Measurements from ENCODE around the gene ZNF189. TPM values are rescaled to one million over a fixed set of nuclear protein-coding genes. Genes with fewer than 3 reads are reported as not detected.

The ZNF189 gene
- total and polyA plus RNA-seq, 12 donors, result 17.8 to 86.8 (median 35.1) TPM

DNA sequence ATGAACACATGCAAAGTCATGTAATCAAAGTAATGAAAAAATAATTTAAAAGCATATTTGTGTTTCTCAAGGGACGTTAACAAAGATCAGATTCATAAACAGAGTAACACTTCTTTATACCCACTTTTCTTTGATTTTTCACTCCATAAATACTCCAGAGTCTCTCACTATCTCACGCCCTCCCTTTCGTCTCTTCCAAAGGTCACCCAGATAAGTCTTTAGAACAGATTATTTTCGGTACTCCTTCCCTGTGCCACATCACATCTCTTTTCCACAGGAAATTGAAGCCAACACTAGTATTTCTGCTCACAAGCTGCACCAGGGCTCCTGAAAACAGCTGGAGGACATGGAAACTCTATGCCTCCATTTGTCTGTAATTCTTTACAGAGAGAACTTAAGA, 52.3 kb downstream of the ZNF189 start:
- Histone ChIP-seq H3K4me1 (replicated peaks in 1 of 2) (peaks cover 0 to 16% of the 10 kb centered on the region in 2 donors), H3K27me3 (no peaks in the 10 kb centered on the region), H3K4me3 (no peak overlapping the region), H3K27ac (peak overlapping the region in 1 of 5 donors; percentile 19), H3K36me3 (replicated peaks in 1 of 2) (no peaks in the 10 kb centered on the region), H3K9me3 (replicated peaks in 1 of 3) (no peaks in the 10 kb centered on the region)
- intact Hi-C loops (cut with DNase I), result no loop called here
- 24 to 37% (median 33%) methylated on average over 4 of the region's 4 CpGs for WGBS, 4 donors
- TF ChIP-seq POLR2A (IDR thresholded peaks at IDR 0.05), result no peak
- TF ChIP-seq, protein P1, sequence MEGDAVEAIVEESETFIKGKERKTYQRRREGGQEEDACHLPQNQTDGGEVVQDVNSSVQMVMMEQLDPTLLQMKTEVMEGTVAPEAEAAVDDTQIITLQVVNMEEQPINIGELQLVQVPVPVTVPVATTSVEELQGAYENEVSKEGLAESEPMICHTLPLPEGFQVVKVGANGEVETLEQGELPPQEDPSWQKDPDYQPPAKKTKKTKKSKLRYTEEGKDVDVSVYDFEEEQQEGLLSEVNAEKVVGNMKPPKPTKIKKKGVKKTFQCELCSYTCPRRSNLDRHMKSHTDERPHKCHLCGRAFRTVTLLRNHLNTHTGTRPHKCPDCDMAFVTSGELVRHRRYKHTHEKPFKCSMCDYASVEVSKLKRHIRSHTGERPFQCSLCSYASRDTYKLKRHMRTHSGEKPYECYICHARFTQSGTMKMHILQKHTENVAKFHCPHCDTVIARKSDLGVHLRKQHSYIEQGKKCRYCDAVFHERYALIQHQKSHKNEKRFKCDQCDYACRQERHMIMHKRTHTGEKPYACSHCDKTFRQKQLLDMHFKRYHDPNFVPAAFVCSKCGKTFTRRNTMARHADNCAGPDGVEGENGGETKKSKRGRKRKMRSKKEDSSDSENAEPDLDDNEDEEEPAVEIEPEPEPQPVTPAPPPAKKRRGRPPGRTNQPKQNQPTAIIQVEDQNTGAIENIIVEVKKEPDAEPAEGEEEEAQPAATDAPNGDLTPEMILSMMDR (IDR thresholded peaks at IDR 0.05), result no peak
- DNase-seq, result no peak

DNA sequence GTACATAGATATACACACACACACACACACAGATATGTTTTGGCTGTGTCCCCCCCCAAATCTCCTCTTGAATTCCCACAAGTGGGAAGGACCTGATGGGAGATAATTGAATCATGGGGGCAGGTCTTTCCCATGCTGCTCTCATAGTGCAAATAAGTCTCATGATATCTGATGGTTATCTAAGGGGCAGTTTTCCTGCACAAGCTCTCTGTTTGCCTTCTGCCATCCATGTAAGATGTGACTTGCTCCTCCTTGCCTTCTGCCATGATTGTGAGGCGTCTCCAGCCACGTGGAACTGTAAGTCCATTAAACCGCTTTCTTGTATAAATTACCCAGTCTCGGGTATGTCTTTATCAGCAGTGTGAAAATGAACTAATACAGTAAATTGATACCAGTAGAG, 52.8 kb downstream of the ZNF189 start:
- Histone ChIP-seq H3K27ac (no peak overlapping the region), H3K4me1 (replicated peaks in 1 of 2) (peaks cover 0 to 15% of the 10 kb centered on the region in 2 donors), H3K27me3 (no peaks in the 10 kb centered on the region), H3K9me3 (replicated peaks in 1 of 3) (no peaks in the 10 kb centered on the region), H3K4me3 (no peak overlapping the region), H3K36me3 (replicated peaks in 1 of 2) (no peaks in the 10 kb centered on the region)
- DNase-seq, result no peak
- WGBS, 4 donors, result 93 to 96% (median 94%) methylated on average over 4 of the region's 4 CpGs
- TF ChIP-seq, protein P1 (IDR thresholded peaks at IDR 0.05), result no peak
- no peak for TF ChIP-seq POLR2A (IDR thresholded peaks at IDR 0.05)
- intact Hi-C loops (cut with DNase I), result no loop called here

DNA sequence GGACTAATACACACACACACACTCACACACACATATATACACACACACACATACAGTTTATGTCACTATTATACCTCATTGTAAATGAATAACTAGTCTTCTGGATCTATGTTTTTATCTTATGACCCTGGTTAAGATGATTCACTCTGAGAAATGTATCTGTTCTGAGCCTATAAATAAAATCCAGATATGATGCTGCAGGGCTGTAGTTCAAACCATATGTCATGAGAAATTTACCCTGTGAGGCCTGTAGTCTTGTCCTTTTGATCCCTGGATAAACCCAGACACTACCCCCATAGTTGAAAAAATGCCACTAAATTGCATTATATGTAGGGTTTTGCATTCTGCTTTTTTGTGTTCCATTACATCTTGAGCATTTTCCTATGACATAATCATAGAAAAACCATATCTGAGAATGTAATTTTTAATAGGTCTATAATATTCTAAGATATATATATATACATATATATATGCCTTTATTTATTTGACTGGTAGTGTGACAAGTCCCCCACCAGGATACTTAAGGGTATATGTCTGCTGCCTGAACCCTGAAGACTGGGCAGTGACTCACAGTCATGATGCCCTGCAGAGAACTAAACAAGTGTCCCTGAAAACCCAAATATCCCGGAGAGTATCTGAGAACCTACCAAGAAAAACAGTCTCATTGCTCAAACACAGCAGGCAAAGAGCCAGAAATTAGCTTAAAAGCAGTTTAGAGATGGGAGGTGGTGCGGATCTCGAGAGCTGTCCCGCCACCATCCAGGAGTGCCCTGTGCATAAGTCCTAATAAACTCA, 55.3 kb downstream of the ZNF189 start:
- 49 to 55% (median 52%) methylated on average over 4 of the region's 4 CpGs for WGBS, 4 donors
- DNase-seq, result peak in 5 of 7 donors; percentile 29 to 50 (median 34)

DNA sequence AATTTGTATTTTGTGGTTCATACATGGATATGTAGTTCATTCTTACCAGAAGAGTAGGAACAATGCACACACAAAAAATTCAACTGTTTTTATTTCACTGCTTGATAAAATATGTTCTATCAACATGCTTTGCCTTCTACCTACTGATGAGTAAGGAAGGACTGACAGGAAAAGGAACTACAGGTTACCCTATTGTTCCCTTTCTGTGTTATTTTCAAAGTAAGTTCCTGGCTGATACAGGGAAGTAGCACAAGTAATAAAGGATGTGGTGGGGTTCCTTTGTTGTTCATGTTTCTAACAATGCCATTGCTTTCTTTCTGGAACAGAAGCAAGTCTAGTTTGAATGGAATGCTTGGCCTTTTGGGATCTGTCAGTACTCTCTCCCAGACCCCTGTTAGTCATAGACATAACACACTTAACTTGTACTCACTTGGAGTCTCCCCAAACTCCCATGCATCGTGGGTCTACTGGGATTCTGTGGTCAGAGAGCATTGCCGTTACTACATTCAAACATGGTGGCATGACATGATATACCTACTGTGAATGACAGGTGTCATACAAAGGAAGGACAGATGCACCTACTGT, 57.1 kb downstream of the ZNF189 start:
- peaks cover 0 to 5% of the 10 kb centered on the region in 2 donors for H3K4me1 ChIP-seq (replicated peaks in 1 of 2)
- DNase-seq, result no peak
- WGBS, 4 donors, result 70 to 94% (median 87%) methylated on average over 2 of the region's 2 CpGs
- H3K27me3 ChIP-seq, result no peaks in the 10 kb centered on the region
- TF ChIP-seq, protein P1 (IDR thresholded peaks at IDR 0.05), result no peak
- TF ChIP-seq POLR2A (IDR thresholded peaks at IDR 0.05), result no peak
- intact Hi-C loops (cut with DNase I), result no loop called here
- no peaks in the 10 kb centered on the region for H3K36me3 ChIP-seq (replicated peaks in 1 of 2)
- H3K27ac ChIP-seq, result no peak overlapping the region
- H3K9me3 ChIP-seq (replicated peaks in 1 of 3), result no peaks in the 10 kb centered on the region
- no peak overlapping the region for H3K4me3 ChIP-seq

More for the DNA sequence above, 55.3 kb downstream of the ZNF189 start:
- no peaks in the 10 kb centered on the region for H3K9me3 ChIP-seq (replicated peaks in 1 of 3)
- no peak for TF ChIP-seq POLR2A (IDR thresholded peaks at IDR 0.05)
- TF ChIP-seq, protein P1 (IDR thresholded peaks at IDR 0.05), result no peak
- no peaks in the 10 kb centered on the region for H3K36me3 ChIP-seq (replicated peaks in 1 of 2)
- no peaks in the 10 kb centered on the region for H3K27me3 ChIP-seq
- peaks cover 0 to 5% of the 10 kb centered on the region in 2 donors for H3K4me1 ChIP-seq (replicated peaks in 1 of 2)
- intact Hi-C loops (cut with DNase I), result no loop called here
- no peak overlapping the region for H3K4me3 ChIP-seq
- H3K27ac ChIP-seq, result no peak overlapping the region

All from adrenal gland (tissue), 12 donors.